GM18498 (cell line): ENCODE data around the gene SLIT1.
A peak's percentile ranks its signal among the peaks of the same experiment; 100 is the strongest.

Experiments
- ATAC-seq: cut with Tn5 transposase; IDR thresholded peaks from one replicate; pipeline ENCODE4 v1.9.1; 2021; ENCODE audit warnings: mild to moderate bottlenecking, moderate library complexity; ENCODE audit not compliant: unreplicated experiment

The SLIT1 gene

GRCh38 chr10:97010695-97011206, 175.0 kb downstream of the SLIT1 start:
- no peak for ATAC-seq

GRCh38 chr10:97007417-97007816, 178.3 kb downstream of the SLIT1 start:
- ATAC-seq: no peak

- no peak for ATAC-seq
These were observed 179.4 kb downstream of the SLIT1 start for GRCh38 chr10:97006364-97006763.

GRCh38 chr10:97005349-97005748, 180.4 kb downstream of the SLIT1 start:
- no peak for ATAC-seq

- no peak for ATAC-seq
These were observed 181.2 kb downstream of the SLIT1 start for GRCh38 chr10:97004591-97004990.

- ATAC-seq: no peak
These were observed 182.0 kb downstream of the SLIT1 start for GRCh38 chr10:97003804-97004201.

GRCh38 chr10:97003151-97003803, 182.5 kb downstream of the SLIT1 start:
- ATAC-seq: no peak

GRCh38 chr10:97002670-97003069, 183.1 kb downstream of the SLIT1 start:
- ATAC-seq: no peak

GRCh38 chr10:97001183-97001991, 184.4 kb downstream of the SLIT1 start:
- no peak for ATAC-seq

- no peak for ATAC-seq
These were observed 185.1 kb downstream of the SLIT1 start for GRCh38 chr10:97000487-97001182.

- no peak for ATAC-seq
These were observed 185.8 kb downstream of the SLIT1 start for GRCh38 chr10:96999987-97000386.

- ATAC-seq: no peak
These were observed 186.4 kb downstream of the SLIT1 start for GRCh38 chr10:96999337-96999736.

- no peak for ATAC-seq
These were observed 187.3 kb downstream of the SLIT1 start for GRCh38 chr10:96998329-96998888.

GRCh38 chr10:96996275-96996965, 189.3 kb downstream of the SLIT1 start:
- ATAC-seq: no peak

GRCh38 chr10:96995851-96996250, 189.9 kb downstream of the SLIT1 start:
- ATAC-seq: no peak

GRCh38 chr10:96992721-96993120, 193.0 kb downstream of the SLIT1 start:
- ATAC-seq: peak; percentile 55

- ATAC-seq: peak; percentile 64
These were observed 194.4 kb downstream of the SLIT1 start for GRCh38 chr10:96991313-96991841.

- ATAC-seq: no peak
These were observed 197.3 kb downstream of the SLIT1 start for GRCh38 chr10:96988426-96988825.

- ATAC-seq: no peak
These were observed 197.9 kb downstream of the SLIT1 start for GRCh38 chr10:96987842-96988175.

- ATAC-seq: no peak
These were observed 198.5 kb downstream of the SLIT1 start for GRCh38 chr10:96987141-96987841.
